Measurements from ENCODE around the gene RIMKLA.

Gene RIMKLA

DNA sequence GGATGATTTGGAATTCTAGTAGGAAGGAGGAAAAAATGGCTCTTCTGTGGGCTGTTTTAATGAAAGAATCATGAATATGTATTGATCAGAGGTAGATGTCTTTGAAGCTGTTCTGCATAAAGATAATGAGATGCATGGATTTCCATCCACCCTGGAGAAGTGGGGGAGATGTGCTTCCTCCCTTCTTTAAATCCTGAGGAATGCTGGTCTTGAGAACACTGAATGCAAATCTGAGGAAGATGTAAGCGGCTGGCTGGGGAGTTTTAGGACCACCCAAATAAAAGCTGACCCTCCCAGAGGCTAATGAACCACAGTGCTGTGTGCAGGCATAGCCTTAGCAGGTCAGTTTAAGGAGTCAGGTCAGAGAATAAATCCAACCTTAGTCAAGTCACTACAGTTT lies 37.9 kb downstream of the RIMKLA start:
- no peak overlapping the region for H3K27ac ChIP-seq (ENCODE audit: low read depth, low read length, poor library complexity, severe bottlenecking)
- no peak for TF ChIP-seq EZH2 (IDR thresholded peaks at IDR 0.05; ENCODE audit: borderline replicate concordance, low read length)
- TF ChIP-seq, protein P1, sequence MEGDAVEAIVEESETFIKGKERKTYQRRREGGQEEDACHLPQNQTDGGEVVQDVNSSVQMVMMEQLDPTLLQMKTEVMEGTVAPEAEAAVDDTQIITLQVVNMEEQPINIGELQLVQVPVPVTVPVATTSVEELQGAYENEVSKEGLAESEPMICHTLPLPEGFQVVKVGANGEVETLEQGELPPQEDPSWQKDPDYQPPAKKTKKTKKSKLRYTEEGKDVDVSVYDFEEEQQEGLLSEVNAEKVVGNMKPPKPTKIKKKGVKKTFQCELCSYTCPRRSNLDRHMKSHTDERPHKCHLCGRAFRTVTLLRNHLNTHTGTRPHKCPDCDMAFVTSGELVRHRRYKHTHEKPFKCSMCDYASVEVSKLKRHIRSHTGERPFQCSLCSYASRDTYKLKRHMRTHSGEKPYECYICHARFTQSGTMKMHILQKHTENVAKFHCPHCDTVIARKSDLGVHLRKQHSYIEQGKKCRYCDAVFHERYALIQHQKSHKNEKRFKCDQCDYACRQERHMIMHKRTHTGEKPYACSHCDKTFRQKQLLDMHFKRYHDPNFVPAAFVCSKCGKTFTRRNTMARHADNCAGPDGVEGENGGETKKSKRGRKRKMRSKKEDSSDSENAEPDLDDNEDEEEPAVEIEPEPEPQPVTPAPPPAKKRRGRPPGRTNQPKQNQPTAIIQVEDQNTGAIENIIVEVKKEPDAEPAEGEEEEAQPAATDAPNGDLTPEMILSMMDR (IDR thresholded peaks at IDR 0.05; ENCODE audit: low read length), result no peak
- no peaks in the 10 kb centered on the region for H3F3A ChIP-seq (ENCODE audit: insufficient read depth, low read length)
- peaks cover 6% of the 10 kb centered on the region; the same call in 1 of the 2 replicates for H3K27me3 ChIP-seq (ENCODE audit: insufficient read depth, low read length)
- H3K4me2 ChIP-seq (ENCODE audit: low read length), result no peak overlapping the region
- H3K4me1 ChIP-seq (ENCODE audit: insufficient read depth, low read length, severe bottlenecking), result peaks cover 19% of the 10 kb centered on the region
- no peaks in the 10 kb centered on the region for H3K9me3 ChIP-seq (ENCODE audit: low read length)
- H2AFZ ChIP-seq (ENCODE audit: low read length), result no peak overlapping the region
- H4K20me1 ChIP-seq (ENCODE audit: insufficient read depth, low read length), result no peaks in the 10 kb centered on the region
- no peaks in the 10 kb centered on the region for H3K9me2 ChIP-seq (ENCODE audit: low read depth, low read length)
- H3K79me2 ChIP-seq (ENCODE audit: insufficient read depth, low read length), result no peaks in the 10 kb centered on the region
- H3K36me3 ChIP-seq (ENCODE audit: insufficient read depth, low read length), result no peaks in the 10 kb centered on the region
- H3K4me3 ChIP-seq (ENCODE audit: low read depth, low read length, poor library complexity, severe bottlenecking), result no peak overlapping the region
- H3K9ac ChIP-seq (ENCODE audit: low read length), result no peak overlapping the region

DNA sequence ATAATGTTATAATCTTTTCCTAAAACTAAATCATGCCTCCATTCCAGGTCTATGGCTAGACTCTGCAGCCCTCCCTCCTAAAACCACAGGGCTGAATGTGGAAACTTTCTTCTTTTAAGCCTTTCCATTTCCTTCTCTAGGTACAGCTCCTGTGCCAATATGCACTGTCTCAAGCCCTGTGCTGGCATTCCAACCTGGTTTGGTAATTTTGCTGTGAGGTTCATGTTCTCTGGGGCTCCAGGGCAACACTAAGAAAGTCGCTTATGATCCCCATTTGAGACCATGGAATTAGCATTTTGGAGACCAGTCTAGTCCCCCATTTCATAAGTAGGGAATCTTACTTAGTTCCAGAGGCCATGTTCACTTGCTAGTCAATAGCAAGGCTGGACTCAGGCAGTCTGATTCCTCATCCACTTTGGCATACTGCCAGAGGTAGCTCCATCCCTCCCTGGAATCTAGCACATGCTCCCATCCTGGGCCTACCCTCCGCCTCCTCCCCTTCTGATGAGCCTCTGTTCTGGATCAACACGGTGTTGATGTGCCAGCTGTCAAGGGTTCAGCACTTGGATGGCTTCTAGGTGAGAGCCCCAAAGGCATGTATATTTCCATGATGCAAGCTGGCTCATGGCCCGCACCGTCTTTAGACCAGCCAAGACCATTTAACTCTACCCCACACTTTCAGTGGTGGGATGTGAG lies 38.7 kb downstream of the RIMKLA start:
- TF ChIP-seq, protein P1 (IDR thresholded peaks at IDR 0.05; ENCODE audit: low read length), result no peak
- no peak for TF ChIP-seq EZH2 (IDR thresholded peaks at IDR 0.05; ENCODE audit: borderline replicate concordance, low read length)
- peaks cover 23% of the 10 kb centered on the region for H3K4me1 ChIP-seq (ENCODE audit: insufficient read depth, low read length, severe bottlenecking)
- no peaks in the 10 kb centered on the region for H3K79me2 ChIP-seq (ENCODE audit: insufficient read depth, low read length)
- no peaks in the 10 kb centered on the region for H3K9me3 ChIP-seq (ENCODE audit: low read length)
- H3F3A ChIP-seq (ENCODE audit: insufficient read depth, low read length), result no peaks in the 10 kb centered on the region
- H3K27ac ChIP-seq (ENCODE audit: low read depth, low read length, poor library complexity, severe bottlenecking), result no peak overlapping the region
- H4K20me1 ChIP-seq (ENCODE audit: insufficient read depth, low read length), result no peaks in the 10 kb centered on the region
- H3K9ac ChIP-seq (ENCODE audit: low read length), result no peak overlapping the region
- H3K9me2 ChIP-seq (ENCODE audit: low read depth, low read length), result no peaks in the 10 kb centered on the region
- H3K4me3 ChIP-seq (ENCODE audit: low read depth, low read length, poor library complexity, severe bottlenecking), result no peak overlapping the region
- H2AFZ ChIP-seq (ENCODE audit: low read length), result no peak overlapping the region
- H3K36me3 ChIP-seq (ENCODE audit: insufficient read depth, low read length), result no peaks in the 10 kb centered on the region
- H3K27me3 ChIP-seq (ENCODE audit: insufficient read depth, low read length), result peaks cover 6% of the 10 kb centered on the region; the same call in 1 of the 2 replicates
- H3K4me2 ChIP-seq (ENCODE audit: low read length), result no peak overlapping the region

DNA sequence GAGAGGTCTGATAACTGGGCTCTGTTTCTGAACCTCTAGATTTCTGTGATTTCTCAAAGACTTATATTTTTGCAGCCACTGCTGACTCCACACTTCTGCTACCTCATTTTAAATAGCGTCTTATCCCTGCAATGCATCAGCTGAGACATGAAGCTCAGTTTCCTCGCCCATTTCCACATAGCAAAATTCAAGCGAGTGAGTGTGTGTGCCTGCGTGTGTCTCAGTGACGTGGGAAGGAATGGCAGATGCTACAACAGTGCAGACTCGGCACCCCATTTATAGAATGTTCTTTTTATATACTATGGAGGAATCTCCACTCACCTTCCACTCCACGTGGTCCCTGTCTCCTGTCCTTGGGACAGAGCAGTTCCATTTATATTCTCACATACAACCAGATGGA lies 39.5 kb downstream of the RIMKLA start:
- Histone ChIP-seq H3K4me1 (ENCODE audit: insufficient read depth, low read length, severe bottlenecking) (peaks cover 27% of the 10 kb centered on the region), H4K20me1 (ENCODE audit: insufficient read depth, low read length) (no peaks in the 10 kb centered on the region), H3K79me2 (ENCODE audit: insufficient read depth, low read length) (no peaks in the 10 kb centered on the region), H3F3A (ENCODE audit: insufficient read depth, low read length) (no peaks in the 10 kb centered on the region), H3K4me3 (ENCODE audit: low read depth, low read length, poor library complexity, severe bottlenecking) (no peak overlapping the region), H2AFZ (ENCODE audit: low read length) (no peak overlapping the region), H3K9ac (ENCODE audit: low read length) (no peak overlapping the region), H3K27ac (ENCODE audit: low read depth, low read length, poor library complexity, severe bottlenecking) (no peak overlapping the region), H3K36me3 (ENCODE audit: insufficient read depth, low read length) (no peaks in the 10 kb centered on the region), H3K27me3 (ENCODE audit: insufficient read depth, low read length) (peaks cover 7% of the 10 kb centered on the region; the same call in 1 of the 2 replicates), H3K9me3 (ENCODE audit: low read length) (no peaks in the 10 kb centered on the region), H3K4me2 (ENCODE audit: low read length) (no peak overlapping the region), H3K9me2 (ENCODE audit: low read depth, low read length) (no peaks in the 10 kb centered on the region)
- no peak for TF ChIP-seq EZH2 (IDR thresholded peaks at IDR 0.05; ENCODE audit: borderline replicate concordance, low read length)
- TF ChIP-seq, protein P1 (IDR thresholded peaks at IDR 0.05; ENCODE audit: low read length), result no peak

Measured in OCI-LY1 (cell line).